Measurements from ENCODE around the gene CABLES1.

DNA sequence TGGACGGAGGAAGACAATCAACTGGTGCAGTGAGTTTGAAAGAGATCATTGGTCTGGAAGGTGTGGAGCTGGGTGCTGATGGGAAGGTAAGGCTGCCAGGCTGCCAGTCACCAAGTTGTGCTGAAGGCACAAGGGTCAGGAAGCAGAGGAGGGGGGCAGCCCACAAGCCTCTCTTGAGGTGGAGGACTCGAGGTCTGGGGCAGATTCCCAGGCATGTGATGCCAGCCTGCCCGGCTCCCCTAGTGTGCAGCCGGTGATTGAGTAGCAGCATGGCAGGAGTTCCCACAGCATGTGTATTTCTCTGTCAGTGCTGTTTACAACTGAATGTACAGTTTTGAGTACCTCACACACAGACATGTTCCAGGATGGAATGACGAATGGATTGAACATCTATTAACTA is 99.3 kb downstream of the CABLES1 start:
- TF ChIP-seq, protein P1, sequence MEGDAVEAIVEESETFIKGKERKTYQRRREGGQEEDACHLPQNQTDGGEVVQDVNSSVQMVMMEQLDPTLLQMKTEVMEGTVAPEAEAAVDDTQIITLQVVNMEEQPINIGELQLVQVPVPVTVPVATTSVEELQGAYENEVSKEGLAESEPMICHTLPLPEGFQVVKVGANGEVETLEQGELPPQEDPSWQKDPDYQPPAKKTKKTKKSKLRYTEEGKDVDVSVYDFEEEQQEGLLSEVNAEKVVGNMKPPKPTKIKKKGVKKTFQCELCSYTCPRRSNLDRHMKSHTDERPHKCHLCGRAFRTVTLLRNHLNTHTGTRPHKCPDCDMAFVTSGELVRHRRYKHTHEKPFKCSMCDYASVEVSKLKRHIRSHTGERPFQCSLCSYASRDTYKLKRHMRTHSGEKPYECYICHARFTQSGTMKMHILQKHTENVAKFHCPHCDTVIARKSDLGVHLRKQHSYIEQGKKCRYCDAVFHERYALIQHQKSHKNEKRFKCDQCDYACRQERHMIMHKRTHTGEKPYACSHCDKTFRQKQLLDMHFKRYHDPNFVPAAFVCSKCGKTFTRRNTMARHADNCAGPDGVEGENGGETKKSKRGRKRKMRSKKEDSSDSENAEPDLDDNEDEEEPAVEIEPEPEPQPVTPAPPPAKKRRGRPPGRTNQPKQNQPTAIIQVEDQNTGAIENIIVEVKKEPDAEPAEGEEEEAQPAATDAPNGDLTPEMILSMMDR (IDR thresholded peaks at IDR 0.05) = no peak
- no peak for TF ChIP-seq POLR2A (IDR thresholded peaks at IDR 0.05)

All from uterus (tissue), 2 donors.